HG03139 (cell line): ENCODE results near the gene PTTG2.
"Not testable (repeated sequence)": the region's sequence is repeated elsewhere in the genome, so short reads cannot be mapped to it uniquely, and the experiment has no call there.

Experiments
- ATAC-seq: cut with Tn5 transposase; IDR thresholded peaks from one replicate; pipeline ENCODE4 v1.9.1; 2021; ENCODE audit not compliant: unreplicated experiment

Gene PTTG2

GRCh38 chr4:37960098-37960497 is at the start of gene PTTG2:
PTTG2 (plus strand) TSS chr4:37960398; CDS start chr4:37960435, 37 bp downstream.
- no peak for ATAC-seq

GRCh38 chr4:37914539-37914938 is 45.7 kb upstream of the PTTG2 start:
- ATAC-seq, result no peak

GRCh38 chr4:37917388-37917787 is 42.8 kb upstream of the PTTG2 start:
- ATAC-seq, result no peak

- no peak for ATAC-seq
These were observed 41.5 kb upstream of the PTTG2 start for GRCh38 chr4:37918653-37919052.

GRCh38 chr4:37922328-37922727 is 37.9 kb upstream of the PTTG2 start:
- ATAC-seq, result no peak

GRCh38 chr4:37923089-37923488 is 37.1 kb upstream of the PTTG2 start:
- not testable (repeated sequence) for ATAC-seq

GRCh38 chr4:37924946-37925345 is 35.3 kb upstream of the PTTG2 start:
- ATAC-seq, result no peak

- no peak for ATAC-seq
These were observed 32.8 kb upstream of the PTTG2 start for GRCh38 chr4:37927434-37927833.

GRCh38 chr4:37928426-37929416 is 31.5 kb upstream of the PTTG2 start:
- ATAC-seq, result no peak

- ATAC-seq, result no peak
These were observed 26.1 kb upstream of the PTTG2 start for GRCh38 chr4:37934096-37934495.

- ATAC-seq, result no peak
These were observed 25.6 kb upstream of the PTTG2 start for GRCh38 chr4:37934609-37935008.

GRCh38 chr4:37935026-37935425 is 25.2 kb upstream of the PTTG2 start:
- ATAC-seq, result no peak

- no peak for ATAC-seq
These were observed 23.2 kb upstream of the PTTG2 start for GRCh38 chr4:37936889-37937498.

- ATAC-seq, result no peak
These were observed 22.0 kb upstream of the PTTG2 start for GRCh38 chr4:37938208-37938607.

GRCh38 chr4:37946503-37947179 is 13.6 kb upstream of the PTTG2 start:
- ATAC-seq, result no peak

- no peak for ATAC-seq
These were observed 11.7 kb upstream of the PTTG2 start for GRCh38 chr4:37948542-37948941.

GRCh38 chr4:37949636-37950426 is 10.4 kb upstream of the PTTG2 start:
- no peak for ATAC-seq

GRCh38 chr4:37951461-37952352 is 8.5 kb upstream of the PTTG2 start:
- ATAC-seq, result no peak

- no peak for ATAC-seq
These were observed 7.0 kb upstream of the PTTG2 start for GRCh38 chr4:37953156-37953555.
